ENCODE results near the gene CPTP.

The CPTP gene

DNA sequence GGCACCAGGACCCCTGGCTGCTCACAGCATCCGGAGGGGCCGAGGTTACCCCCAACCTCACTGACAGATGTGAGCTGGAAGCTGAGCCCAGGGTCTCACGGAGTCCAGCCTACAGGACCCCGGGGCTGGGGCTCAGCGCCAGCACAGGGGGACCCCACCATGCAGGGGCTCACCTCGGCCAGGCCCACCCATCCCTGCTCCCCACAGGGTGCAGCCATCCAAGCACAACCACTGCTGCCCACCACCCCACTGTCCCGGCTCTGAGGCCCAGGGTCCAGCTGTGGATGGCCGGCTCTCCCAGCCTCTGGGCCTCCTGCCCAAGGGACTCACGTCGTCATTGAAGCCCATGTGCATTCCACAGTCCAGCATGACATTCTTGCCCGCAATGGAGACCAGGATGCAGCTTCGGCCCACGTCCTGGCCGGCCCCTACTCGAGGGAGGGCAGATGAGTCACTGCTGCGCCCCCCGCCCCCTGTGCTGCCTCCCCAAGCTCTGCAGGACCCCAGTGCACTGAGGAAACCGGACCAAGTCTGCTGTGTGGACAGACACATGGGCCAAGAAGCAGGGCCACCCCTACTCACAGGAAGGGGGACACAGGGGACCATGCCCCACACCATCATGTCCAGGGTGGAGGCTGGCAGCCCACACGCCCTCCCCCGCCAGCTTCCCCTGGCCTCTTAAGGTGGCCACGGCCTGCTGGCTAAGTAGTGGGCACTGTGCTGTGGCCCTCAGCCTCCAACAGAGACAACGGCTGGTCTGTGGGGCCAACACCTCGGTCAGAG is 3.7 kb upstream of the CPTP start:
- DNase-seq: no peak

DNA sequence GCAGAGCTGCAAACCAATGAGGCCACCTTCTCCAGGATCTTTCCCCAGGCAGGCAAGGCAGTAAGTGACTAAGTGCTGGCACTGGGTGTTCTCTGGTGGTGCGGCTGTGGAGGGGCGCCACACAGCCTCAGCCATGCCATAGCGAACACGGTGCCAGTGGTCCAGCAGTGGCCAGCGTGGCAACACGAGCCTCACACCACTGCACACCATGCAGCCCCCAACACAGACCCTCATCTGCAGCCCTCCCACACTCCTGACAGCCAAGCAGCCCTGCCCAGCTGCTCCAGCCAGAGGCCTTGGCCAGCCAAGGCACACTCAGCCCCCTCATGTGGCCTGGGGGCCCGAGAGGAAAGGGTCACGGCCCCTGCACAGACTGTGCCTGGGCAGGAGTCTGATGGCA is 3.1 kb upstream of the CPTP start:
- no peak for DNase-seq

DNA sequence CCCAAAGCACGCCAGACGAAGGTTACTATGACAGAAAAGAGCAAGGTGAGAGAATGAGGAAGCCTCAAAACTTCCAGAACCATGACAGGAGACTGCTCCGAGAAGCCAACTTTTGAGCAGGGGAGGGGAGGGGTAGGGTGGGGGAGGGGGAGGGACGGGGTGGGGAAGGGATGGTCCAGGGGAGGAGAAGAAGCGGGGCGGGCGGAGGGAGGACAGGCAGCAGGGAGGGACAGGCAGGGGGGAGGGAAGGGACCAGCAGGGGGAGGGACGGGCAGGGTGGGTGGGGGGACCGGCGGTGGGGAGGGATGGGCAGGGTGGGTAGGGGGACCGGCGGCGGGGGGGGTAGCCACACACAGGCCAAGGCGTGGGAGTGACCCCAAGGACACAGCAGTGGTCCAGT is 2.2 kb upstream of the CPTP start:
- DNase-seq: no peak

DNA sequence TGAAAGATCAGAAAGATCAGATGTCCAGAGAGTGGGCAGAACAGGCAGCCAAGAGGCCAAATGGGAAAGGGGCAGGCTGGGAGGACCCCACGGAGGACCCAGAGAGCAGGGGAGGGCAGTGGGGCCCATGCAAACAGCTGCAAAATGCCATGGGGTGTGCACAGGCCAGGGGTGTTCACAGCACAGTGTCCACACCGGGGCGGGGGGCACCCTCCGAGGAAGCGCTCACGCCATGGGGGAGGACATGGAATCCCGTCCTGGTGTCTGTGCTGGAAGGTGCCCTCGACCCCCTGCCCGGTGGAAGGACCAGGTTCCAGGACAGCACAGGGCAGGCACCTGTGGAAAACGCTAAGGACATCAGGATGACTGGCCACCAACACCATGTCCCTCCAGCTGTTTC is 1.6 kb upstream of the CPTP start:
- no peak for DNase-seq

DNA sequence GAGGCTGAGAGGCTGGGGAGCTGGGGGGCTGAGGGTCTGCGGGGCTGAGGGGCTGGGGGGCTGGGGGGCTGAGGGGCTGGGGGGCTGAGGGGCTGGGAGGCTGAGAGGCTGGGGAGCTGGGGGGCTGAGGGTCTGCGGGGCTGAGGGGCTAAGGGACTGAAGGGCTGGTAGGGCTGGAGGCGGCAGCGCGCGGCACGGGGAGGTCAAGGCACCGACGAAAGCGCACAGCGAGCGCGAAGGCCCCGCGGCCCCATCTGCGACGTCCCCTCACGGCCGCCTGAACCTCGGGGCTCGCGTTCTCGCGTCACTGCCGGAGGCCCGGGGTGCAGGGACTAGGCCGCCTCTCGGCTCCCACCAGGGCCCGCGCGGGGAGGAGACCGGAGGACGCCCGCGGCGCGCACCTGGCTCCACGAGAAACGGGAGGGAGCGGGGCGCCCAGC is 498 bp upstream of the CPTP start:
- no peak for DNase-seq

DNA sequence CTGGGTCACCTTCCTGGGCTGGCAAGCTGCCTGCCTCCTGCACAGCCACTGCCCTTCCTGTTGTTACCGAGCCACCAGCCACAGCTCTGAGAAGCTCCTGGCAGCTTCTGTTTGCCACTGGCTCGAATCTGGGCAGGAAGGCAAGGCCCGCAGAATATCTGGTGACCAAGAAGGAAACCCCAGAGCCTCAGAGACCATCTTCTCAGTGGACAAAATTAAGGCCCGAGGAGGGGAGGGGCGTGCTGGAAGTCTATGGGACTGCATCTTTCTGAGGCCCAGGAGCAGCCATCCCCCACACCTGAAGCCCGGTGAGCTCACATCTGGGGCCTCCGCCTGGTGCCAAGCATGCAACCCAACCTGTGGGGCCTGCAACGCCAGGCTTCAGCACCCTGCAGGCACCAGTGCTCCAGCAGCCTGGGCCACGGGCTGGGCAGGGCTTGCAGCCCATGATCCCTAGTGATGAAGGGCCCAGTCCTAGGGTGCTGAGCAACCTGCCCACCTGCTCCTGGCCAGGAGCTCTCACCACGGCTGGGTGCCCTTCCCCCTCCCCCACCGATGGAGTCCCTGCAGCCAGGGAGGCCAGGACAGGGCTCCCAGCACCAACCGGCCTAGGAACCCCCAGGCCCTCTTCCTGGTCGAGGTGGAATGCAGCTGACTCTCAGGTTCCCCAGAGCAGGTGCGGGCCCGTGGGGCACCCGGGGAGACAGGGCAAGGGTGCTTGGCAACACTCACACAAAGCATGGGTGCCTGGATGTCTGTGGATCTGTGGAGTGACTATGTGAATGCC is 879 bp downstream of the CPTP start:
- DNase-seq: no peak

DNA sequence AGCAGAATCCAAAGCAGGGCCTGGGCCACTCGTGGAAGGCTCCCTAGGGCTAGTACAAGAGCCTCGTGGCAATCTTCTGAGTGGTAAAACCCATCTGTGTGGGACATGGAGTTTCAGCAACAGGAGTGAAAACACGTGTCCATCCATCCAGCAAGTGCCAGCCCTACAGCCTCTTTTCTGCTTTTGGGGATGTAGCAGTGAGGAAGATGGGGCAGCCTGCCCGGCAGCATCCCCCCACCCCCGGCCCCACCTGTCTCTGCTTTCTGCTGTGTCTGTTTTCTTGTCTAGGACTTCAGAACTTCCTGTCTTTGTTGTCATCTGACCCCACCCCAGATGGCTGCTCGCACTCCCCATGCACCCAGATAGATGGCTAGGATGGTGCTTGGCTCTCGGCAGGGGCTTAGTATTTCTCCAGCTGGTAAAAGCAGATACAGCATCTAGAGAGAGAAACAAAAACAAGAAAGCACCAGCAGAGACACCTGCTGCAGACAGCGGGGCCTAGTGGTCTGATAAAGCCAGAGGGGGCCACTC is 1.5 kb downstream of the CPTP start:
- no peak for DNase-seq

DNA sequence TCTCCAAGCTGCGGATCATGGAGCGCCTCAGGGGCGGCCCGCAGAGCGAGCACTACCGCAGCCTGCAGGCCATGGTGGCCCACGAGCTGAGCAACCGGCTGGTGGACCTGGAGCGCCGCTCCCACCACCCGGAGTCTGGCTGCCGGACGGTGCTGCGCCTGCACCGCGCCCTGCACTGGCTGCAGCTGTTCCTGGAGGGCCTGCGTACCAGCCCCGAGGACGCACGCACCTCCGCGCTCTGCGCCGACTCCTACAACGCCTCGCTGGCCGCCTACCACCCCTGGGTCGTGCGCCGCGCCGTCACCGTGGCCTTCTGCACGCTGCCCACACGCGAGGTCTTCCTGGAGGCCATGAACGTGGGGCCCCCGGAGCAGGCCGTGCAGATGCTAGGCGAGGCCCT is 2.7 kb downstream of the CPTP start:
- no peak for DNase-seq

DNA sequence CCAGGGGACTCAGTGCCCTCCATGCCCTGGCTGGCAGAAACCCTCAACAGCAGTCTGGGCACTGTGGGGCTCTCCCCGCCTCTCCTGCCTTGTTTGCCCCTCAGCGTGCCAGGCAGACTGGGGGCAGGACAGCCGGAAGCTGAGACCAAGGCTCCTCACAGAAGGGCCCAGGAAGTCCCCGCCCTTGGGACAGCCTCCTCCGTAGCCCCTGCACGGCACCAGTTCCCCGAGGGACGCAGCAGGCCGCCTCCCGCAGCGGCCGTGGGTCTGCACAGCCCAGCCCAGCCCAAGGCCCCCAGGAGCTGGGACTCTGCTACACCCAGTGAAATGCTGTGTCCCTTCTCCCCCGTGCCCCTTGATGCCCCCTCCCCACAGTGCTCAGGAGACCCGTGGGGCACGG is 3.7 kb downstream of the CPTP start:
- DNase-seq: no peak

DNA sequence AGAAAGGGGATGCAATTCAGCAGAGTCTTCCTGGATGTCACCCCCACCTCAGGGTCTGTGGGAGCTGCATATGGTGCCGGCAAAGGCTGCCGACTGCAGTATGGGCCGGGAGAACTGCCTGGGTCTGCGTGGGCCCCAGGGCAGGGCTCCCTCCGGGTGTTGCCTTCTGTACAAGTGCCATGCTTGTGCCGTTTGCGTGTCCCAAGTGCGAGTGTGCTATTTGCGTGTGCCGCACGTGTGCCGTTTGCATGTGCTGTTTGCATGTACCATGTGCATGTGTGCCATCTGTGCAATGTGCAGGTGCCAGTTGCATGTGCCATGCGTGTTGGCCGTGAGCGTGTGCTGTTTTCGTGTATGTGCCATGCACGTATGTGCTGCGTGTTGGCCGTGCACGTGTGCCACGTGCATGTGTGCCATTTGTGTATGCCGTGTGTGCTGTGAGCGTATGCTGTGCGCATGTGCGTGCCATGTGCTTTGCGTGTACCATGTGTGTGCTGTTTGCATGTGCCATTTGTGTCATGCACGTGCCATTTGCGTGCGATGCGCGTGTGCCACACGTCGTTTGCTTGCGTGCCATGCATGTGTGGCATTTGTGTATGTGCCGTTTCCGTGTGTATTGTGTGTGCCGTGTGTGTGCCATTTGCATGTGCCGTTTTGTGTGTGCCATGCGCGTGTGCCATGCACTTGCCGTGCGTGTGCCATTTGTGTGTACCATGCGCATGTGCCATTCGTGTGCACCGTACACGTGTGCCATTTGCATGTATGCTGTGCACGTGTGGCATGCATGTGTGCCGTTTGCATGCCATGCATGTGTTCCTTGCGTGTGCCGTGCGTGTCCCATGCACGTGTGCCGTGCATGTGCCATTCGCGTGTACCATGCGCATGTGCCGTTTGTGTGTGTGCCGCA is 5.0 kb downstream of the CPTP start:
- no peak for DNase-seq

DNA sequence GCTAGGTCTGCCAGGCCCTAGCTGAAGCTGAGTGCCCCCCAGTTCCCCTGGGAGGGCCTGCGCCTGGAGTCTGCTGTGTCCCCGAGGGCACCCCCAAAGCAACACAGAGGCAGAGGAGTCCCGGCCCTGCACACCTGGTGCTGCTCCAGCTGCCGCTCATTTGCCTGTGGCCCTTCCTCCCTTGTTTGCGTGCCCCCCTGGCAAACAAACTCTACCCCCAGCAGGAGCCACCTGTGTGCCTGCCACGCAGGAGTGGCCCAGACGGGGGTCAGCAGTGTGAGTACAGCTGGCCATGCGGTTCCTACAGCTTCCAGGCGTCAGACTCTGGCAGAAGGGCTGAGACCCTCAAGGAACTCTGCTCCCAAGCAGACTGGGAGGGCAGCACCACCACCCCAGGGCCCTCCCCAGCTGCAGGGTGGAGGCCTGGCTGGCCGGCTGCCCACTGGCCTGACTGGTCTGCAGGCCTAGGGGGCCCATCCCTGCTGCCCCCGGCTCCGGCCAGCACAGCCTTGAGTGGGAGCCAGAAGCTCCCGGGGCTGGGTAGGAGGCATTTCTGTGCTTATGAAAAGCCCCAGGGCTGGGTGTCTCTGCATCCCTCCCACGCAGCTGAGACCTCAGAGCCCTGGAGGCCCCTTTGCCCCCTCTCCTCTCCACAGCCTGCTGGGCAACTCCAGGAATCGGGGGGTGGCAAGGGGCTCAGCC is 5.9 kb downstream of the CPTP start:
- no peak for DNase-seq

DNA sequence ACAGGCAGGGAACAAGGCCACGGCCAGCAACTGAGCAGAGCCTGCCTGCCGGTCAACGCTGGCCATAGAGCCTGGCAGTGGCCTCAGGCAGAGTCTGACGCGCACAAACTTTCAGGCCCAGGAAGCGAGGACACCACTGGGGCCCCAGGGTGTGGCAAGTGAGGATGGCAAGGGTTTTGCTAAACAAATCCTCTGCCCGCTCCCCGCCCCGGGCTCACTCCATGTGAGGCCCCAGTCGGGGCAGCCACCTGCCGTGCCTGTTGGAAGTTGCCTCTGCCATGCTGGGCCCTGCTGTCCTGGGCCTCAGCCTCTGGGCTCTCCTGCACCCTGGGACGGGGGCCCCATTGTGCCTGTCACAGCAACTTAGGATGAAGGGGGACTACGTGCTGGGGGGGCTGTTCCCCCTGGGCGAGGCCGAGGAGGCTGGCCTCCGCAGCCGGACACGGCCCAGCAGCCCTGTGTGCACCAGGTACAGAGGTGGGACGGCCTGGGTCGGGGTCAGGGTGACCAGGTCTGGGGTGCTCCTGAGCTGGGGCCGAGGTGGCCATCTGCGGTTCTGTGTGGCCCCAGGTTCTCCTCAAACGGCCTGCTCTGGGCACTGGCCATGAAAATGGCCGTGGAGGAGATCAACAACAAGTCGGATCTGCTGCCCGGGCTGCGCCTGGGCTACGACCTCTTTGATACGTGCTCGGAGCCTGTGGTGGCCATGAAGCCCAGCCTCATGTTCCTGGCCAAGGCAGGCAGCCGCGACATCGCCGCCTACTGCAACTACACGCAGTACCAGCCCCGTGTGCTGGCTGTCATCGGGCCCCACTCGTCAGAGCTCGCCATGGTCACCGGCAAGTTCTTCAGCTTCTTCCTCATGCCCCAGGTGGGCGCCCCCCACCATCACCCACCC is 6.7 kb downstream of the CPTP start, which contains the start of gene TAS1R3:
Gene TAS1R3, plus strand, starts transcription at position 213 of the 898 bp plus-strand sequence. Its CDS starts 66 bp downstream, at position 279.
- DNase-seq: no peak

DNA sequence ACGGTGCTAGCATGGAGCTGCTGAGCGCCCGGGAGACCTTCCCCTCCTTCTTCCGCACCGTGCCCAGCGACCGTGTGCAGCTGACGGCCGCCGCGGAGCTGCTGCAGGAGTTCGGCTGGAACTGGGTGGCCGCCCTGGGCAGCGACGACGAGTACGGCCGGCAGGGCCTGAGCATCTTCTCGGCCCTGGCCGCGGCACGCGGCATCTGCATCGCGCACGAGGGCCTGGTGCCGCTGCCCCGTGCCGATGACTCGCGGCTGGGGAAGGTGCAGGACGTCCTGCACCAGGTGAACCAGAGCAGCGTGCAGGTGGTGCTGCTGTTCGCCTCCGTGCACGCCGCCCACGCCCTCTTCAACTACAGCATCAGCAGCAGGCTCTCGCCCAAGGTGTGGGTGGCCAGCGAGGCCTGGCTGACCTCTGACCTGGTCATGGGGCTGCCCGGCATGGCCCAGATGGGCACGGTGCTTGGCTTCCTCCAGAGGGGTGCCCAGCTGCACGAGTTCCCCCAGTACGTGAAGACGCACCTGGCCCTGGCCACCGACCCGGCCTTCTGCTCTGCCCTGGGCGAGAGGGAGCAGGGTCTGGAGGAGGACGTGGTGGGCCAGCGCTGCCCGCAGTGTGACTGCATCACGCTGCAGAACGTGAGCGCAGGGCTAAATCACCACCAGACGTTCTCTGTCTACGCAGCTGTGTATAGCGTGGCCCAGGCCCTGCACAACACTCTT is 7.6 kb downstream of the CPTP start:
- no peak for DNase-seq

DNA sequence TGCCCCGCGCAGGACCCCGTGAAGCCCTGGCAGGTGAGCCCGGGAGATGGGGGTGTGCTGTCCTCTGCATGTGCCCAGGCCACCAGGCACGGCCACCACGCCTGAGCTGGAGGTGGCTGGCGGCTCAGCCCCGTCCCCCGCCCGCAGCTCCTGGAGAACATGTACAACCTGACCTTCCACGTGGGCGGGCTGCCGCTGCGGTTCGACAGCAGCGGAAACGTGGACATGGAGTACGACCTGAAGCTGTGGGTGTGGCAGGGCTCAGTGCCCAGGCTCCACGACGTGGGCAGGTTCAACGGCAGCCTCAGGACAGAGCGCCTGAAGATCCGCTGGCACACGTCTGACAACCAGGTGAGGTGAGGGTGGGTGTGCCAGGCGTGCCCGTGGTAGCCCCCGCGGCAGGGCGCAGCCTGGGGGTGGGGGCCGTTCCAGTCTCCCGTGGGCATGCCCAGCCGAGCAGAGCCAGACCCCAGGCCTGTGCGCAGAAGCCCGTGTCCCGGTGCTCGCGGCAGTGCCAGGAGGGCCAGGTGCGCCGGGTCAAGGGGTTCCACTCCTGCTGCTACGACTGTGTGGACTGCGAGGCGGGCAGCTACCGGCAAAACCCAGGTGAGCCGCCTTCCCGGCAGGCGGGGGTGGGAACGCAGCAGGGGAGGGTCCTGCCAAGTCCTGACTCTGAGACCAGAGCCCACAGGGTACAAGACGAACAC is 8.3 kb downstream of the CPTP start:
- DNase-seq: no peak

DNA sequence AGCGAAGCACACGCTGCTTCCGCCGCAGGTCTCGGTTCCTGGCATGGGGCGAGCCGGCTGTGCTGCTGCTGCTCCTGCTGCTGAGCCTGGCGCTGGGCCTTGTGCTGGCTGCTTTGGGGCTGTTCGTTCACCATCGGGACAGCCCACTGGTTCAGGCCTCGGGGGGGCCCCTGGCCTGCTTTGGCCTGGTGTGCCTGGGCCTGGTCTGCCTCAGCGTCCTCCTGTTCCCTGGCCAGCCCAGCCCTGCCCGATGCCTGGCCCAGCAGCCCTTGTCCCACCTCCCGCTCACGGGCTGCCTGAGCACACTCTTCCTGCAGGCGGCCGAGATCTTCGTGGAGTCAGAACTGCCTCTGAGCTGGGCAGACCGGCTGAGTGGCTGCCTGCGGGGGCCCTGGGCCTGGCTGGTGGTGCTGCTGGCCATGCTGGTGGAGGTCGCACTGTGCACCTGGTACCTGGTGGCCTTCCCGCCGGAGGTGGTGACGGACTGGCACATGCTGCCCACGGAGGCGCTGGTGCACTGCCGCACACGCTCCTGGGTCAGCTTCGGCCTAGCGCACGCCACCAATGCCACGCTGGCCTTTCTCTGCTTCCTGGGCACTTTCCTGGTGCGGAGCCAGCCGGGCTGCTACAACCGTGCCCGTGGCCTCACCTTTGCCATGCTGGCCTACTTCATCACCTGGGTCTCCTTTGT is 9.1 kb downstream of the CPTP start:
- DNase-seq: no peak

DNA sequence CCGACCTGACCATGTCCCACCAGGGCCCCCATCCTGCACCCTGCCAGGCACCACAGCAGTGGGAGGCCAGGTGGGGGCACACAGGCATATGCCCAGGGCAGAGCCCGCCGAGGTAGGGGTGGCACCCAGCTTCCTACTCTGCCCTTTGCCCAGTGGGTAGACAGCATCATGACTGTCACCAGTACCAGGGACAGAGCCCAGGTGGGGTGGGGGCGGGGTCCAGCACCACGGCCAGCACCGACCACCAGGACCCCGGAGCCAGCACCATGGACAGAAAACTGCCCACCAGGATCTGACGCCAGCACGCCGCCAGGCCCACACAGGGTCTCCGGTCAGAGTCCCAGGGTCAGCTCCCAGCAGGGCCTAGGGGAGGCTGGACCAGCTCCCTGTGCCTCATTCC is 10.2 kb downstream of the CPTP start:
- no peak for DNase-seq

DNA sequence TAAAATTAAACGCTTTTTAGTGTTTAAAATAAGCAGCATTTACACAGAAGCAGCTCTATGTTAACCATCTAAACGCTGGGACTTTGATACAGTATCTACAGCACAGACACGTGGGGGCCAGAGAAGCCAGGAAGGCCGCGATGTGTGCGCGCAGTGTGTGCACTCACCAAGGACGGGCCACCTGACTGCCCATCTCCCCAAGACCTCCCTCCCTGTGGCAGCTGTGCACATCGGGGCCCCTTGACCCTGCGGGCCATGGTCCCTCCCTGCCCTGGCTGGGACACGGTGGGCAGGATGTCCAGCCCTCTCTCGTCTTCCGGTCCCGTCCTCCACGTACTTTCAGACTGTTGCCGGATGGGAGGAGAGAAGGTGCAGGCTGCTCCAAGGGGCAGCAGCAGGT is 10.7 kb downstream of the CPTP start:
- no peak for DNase-seq

DNA sequence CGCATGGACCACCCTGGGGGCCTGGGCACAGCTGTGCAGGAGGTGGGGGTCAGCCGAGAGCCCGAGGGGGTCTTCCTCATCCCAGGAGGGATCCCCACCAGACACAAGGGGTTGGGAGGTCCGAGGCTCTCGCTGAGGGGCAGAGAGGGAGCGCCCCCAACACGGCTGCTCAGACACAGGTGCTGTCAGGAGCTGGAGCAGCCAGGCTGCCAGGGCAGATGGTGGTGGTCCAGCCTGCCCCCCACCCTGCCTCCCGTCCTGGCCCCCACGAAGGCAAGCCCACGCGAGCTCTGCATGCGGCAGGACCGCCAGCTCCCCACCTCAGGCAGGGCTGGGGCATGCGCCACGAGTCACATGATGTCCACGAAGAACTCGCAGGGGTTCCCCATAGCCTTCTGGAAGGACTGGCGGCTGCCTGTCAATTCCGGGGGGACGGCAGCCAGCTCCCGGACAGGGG is 11.2 kb downstream of the CPTP start:
- DNase-seq: no peak

DNA sequence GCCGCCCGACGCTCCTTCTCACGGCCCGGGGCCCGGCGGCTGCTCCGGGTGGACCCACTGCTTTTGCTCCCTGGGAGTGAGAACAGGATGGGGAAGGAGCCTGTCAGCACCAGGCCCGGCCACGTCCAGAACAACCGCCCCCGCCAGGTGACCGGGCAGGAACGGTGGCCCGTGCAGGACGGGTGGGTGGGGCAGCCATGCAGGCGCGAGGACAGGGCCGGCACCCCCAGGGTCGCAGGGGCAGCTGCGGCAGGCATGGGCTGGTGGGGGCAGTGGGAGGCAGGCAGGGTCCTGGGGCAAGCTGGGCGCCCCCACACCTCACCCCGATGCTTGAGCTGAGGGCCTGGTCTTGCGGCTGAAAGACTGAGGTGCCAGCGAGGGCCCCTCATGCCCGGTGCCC is 11.8 kb downstream of the CPTP start:
- no peak for DNase-seq
